Measurements from ENCODE around the gene EMSY. TPM values are rescaled to one million over a fixed set of nuclear protein-coding genes. Genes with fewer than 3 reads are reported as not detected.

EMSY gene
- total RNA-seq, 2 donors from 2014 or later: 31.4 to 35.9 TPM

DNA sequence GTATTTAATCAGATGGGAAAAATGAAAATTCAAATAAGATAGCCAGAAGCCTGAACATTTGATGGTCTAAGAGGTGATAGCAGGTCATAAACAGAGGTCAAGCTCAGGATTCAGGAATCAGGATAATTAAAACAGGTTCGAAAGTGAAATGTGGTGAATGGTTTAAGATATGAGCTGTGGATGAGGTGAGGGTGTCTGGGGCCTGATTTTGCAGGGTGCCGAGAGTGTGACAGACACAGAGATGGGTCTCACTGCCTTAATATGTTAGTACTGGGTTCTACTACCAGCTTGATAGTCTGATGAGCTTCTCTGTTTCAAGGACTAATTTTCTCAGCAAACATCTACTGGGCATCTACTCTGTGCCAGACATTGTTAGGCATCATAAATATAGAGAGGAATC lies 19.9 kb upstream of the EMSY start:
- no peaks in the 10 kb centered on the region for H3K27me3 ChIP-seq
- no peaks in the 10 kb centered on the region for H3K9me3 ChIP-seq
- no peaks in the 10 kb centered on the region for H3K4me1 ChIP-seq
- no peak overlapping the region for H3K4me3 ChIP-seq
- no peak for DNase-seq (ENCODE audit: low spot score)
- no peaks in the 10 kb centered on the region for H3K36me3 ChIP-seq
- H3K27ac ChIP-seq: no peak overlapping the region
- TF ChIP-seq, protein P1, sequence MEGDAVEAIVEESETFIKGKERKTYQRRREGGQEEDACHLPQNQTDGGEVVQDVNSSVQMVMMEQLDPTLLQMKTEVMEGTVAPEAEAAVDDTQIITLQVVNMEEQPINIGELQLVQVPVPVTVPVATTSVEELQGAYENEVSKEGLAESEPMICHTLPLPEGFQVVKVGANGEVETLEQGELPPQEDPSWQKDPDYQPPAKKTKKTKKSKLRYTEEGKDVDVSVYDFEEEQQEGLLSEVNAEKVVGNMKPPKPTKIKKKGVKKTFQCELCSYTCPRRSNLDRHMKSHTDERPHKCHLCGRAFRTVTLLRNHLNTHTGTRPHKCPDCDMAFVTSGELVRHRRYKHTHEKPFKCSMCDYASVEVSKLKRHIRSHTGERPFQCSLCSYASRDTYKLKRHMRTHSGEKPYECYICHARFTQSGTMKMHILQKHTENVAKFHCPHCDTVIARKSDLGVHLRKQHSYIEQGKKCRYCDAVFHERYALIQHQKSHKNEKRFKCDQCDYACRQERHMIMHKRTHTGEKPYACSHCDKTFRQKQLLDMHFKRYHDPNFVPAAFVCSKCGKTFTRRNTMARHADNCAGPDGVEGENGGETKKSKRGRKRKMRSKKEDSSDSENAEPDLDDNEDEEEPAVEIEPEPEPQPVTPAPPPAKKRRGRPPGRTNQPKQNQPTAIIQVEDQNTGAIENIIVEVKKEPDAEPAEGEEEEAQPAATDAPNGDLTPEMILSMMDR (IDR thresholded peaks at IDR 0.05): no peak

DNA sequence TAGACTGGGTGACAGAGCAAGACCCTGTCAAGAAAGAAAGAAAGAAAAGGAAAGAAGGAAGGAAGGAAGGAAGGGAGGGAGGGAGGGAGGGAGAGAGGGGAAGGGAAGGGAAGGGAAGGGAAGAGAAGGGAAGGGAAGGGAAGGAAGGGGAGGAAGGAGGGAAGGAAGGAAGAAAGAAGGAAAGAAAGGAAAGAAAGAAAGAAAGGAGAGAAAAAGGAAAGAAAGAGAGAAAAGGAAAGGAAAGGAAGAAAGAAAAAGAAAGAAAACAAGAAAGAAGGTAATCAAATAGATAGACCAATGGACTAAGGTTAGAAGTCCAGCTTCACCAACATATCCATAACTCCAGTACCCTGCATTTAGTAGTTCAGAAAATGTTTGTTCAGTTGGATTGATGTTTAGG lies 18.2 kb upstream of the EMSY start:
- Histone ChIP-seq H3K27me3 (no peaks in the 10 kb centered on the region), H3K4me3 (no peak overlapping the region), H3K4me1 (no peaks in the 10 kb centered on the region), H3K36me3 (no peaks in the 10 kb centered on the region), H3K27ac (no peak overlapping the region), H3K9me3 (no peaks in the 10 kb centered on the region)
- no peak for DNase-seq (ENCODE audit: low spot score)
- TF ChIP-seq, protein P1 (IDR thresholded peaks at IDR 0.05): no peak

DNA sequence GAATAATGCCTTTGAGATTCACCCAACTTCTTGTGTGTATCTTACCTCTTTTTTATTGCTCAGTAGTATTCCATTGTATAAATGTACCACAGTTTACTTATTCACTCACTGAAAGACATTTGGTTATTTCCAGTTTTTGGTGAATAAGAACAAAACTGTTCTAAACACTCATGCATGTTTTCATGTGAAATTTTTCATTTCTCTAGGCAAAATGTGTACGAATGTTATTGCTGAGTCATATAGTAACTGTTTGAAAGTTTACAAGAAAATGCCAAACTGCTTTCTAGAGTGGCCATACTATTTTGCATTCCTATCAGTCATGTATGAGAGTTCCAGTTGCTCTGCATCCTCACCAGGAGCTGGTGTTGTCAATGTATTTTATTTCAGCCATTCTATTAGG lies 8.8 kb upstream of the EMSY start:
- no peaks in the 10 kb centered on the region for H3K27me3 ChIP-seq
- H3K27ac ChIP-seq: no peak overlapping the region
- no peaks in the 10 kb centered on the region for H3K4me1 ChIP-seq
- TF ChIP-seq, protein P1 (IDR thresholded peaks at IDR 0.05): no peak
- no peak overlapping the region for H3K4me3 ChIP-seq
- H3K36me3 ChIP-seq: no peaks in the 10 kb centered on the region
- DNase-seq (ENCODE audit: low spot score): no peak
- no peaks in the 10 kb centered on the region for H3K9me3 ChIP-seq

DNA sequence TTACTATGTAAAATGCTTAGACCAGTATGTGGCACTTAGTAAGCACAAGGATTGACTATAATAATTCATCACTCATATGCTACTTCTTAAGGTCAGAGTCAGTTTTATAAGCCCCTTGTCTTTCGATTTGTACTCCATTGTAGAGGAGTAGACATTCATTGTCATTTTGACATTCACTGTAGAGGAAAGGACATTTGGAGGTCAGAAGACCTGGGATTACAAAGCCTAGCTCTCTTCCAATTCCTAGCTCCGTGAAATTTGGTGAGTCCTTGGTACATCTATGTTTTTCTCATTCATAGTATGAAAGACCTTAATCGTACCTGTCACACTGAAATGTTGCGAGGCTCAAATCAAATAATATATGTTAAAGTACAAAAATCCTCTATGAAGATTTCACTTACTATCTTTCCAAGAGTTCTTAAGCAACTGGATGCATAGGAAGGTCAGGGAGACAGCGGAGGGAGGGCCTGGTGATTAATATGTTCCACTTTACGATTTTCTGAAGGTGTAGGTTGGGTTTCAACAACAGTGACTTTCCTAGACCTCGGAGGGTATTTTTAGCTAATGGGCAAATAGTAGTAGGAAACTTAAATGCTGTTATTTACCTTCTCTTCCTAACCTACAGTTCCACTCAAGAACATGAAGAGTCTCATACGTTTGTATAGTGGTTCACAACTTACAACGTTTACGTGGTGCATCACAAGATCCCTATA lies 1.4 kb upstream of the EMSY start:
- DNase-seq (ENCODE audit: low spot score): no peak
- H3K36me3 ChIP-seq: peaks cover 8% of the 10 kb centered on the region
- no peaks in the 10 kb centered on the region for H3K9me3 ChIP-seq
- H3K27ac ChIP-seq: peak overlapping the region; percentile 93 to 98
- H3K4me1 ChIP-seq: peaks cover 0 to 31% of the 10 kb centered on the region in 2 donors
- H3K4me3 ChIP-seq: peak overlapping the region; percentile 89 to 99
- no peaks in the 10 kb centered on the region for H3K27me3 ChIP-seq
- TF ChIP-seq, protein P1 (IDR thresholded peaks at IDR 0.05): no peak

DNA sequence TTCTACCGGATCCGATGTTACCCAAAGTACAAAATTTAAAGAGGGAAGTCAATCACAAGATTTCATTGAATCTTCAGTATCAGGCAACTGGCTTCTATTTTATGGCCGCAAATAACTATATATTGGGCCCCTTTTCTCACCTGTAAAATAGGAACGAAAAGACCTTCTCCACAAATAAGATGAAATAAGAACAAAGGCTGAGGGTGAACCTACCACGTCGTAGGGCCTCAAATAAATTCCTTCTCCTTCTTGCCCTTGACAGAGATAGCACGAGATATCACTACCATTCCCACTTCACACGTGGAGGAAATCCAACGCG lies 794 bp upstream of the EMSY start:
- peak overlapping the region; percentile 93 to 98 for H3K27ac ChIP-seq
- H3K4me1 ChIP-seq: peaks cover 0 to 31% of the 10 kb centered on the region in 2 donors
- H3K27me3 ChIP-seq: no peaks in the 10 kb centered on the region
- no peaks in the 10 kb centered on the region for H3K9me3 ChIP-seq
- peaks cover 8% of the 10 kb centered on the region for H3K36me3 ChIP-seq
- DNase-seq (ENCODE audit: low spot score): no peak
- H3K4me3 ChIP-seq: peak overlapping the region; percentile 89 to 99
- TF ChIP-seq, protein P1 (IDR thresholded peaks at IDR 0.05): no peak
